NCI-H2171 treated with DMSO at 0.1 percent for 48 hours (cell line): ENCODE measurements around the gene HDAC4.

ENCODE experiments used
- DNase-seq: peaks from one replicate; lab custom pipeline; 2025; lab: John Stamatoyannopoulos, UW

Gene HDAC4

GRCh38 chr2:239065537-239065936, 335.3 kb downstream of the HDAC4 start:
- DNase-seq: no peak

- no peak for DNase-seq
Observed at GRCh38 chr2:239064891-239065290, 335.9 kb downstream of the HDAC4 start.

GRCh38 chr2:239064253-239064652, 336.6 kb downstream of the HDAC4 start:
- no peak for DNase-seq

GRCh38 chr2:239062743-239063142, 338.1 kb downstream of the HDAC4 start:
- DNase-seq: no peak

DNA sequence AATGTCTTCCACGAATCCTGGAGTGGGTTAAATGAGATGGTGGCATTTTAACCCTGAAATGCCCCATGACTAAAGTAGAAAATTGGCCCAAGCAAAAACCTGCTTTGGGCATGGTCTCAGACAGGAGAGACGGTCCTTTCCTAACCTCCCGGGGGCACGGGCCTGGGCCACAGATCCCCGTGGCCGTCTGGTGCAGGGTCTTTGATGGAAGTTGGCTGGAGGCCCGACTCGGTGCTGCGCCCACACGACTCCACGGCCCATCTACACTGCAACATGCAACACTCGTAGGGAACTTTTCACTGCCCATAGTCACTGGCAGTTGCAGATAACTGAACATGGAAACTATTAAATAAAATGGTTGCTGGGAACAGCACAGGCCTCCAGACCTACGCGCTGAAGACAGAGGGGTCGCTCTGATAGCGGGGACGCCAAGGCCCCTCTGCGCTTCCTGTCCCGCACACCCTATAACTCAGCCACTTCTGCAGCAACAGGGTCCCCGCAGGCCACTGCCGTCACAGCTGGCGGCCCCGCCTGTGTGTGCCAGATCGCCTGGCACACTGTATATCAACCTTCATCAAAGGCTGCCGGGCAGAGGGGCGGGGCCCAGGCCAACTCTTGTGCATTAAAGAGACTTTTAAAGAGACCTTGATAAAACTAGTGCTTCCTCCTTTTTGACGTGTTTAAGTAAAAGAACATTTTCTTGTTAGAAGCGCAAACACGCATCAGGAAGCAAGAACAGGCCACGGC, 338.8 kb downstream of the HDAC4 start:
- no peak for DNase-seq

GRCh38 chr2:239061121-239061666, 339.6 kb downstream of the HDAC4 start:
- no peak for DNase-seq

DNA sequence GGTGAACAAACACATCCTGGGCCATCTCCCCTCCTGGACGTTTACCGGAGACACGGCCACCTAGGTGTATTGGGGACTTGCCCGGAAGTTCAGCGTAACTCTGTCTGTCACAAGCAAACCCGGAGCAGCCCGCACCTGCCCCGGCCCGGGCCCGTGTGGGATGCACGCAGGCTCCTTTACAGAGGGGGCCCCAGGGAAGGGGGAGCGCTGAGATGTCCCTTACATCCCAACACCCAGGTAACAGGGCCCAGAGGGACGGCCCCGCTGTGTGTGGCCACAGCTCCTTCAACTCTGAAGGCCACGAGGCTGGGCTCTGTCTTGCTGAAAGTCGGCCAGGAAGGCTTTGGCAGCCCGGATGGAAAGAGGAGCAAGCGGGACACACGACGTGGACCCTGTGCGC, 340.1 kb downstream of the HDAC4 start:
- DNase-seq: no peak

DNA sequence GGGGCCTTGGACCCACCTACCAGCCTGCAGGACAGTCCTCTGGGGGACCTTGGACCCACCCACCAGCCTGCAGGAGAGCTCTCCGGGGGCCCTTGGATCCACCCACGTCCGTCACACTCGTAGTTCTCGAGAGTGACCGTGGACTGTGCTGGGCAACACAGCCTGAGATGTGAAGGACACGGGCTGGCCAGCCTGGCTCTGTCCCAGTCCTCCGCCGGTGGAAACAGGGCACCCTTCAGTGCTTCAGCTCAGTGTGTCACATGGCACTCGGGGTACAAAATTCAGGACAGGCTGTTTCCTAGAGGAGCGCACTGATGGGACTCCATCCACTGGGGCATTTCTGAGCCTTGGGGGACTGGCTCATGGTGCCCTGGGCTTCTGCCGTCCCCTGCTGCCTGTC, 341.0 kb downstream of the HDAC4 start:
- DNase-seq: no peak

DNA sequence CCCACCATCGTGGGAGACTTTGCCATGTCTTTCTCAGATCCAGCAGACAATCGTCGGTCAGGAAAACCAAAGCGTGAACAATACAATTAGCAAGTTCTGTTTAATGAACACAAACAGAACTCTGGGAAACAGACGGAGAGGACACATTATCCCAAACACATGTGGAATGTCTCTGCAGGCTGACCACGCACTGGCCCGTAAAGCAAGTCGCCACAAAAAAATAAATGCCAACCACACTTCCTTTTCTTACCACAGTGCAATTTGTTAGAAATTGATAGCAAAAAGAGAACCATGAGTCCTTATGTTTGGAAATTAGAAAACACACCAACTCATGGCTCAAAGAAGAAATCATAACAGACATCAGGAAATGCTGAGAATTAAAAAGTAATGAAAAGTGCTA, 342.1 kb downstream of the HDAC4 start:
- no peak for DNase-seq

DNA sequence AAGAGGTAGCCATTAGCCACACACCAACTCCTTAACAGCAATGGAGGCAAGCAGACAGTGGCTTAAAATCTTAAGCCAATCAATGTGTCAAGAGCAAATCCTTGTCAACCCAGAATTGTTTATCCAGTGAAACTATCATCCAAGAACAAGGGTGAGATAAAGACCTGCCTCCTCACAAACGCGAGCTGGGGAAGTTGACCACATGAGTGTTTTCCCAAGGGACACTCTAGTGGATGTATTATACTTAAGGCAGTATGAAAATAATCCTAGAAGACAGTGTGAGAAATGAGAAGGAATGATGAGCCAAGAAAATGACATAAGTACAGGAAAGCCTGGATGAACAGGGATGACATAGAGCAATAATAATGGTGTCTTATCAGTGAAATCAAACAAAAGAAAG, 343.3 kb downstream of the HDAC4 start:
- DNase-seq: no peak

GRCh38 chr2:239056611-239057010, 344.2 kb downstream of the HDAC4 start:
- DNase-seq: no peak

DNA sequence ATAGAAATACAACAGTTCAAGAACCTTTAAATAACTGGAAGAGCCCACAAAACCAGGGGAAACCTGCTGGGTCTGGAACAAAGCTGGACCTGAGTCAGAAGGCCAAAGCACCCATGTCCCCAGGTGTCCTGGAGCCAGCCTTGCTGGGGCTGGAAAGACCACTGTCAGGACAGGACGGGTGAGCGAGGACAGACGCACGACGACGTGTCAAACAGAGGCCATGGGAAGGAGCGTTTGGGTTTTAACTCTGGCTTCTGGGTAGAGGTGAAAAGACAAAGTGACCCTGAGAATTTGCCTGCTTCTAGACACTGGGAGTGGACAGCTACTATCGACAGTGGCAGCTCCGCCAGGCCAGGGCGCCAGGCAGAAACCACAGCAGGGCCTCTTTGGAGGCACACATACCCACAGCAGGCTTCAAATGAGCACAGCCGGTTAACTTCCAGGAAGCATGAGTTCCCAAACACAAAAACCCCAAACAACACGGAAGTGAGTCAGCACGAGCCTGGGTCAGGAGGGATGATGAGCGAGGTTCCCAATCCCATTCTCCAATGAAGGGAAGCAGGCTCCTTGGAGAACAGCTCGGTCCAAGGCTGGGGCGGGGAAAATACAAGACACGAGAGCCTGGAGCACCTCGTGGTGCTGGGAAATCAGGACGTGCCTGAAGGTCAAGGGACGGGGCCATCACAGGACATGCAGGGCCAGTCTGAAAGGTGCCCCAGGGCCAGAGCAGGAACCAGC, 344.9 kb downstream of the HDAC4 start:
- no peak for DNase-seq

DNA sequence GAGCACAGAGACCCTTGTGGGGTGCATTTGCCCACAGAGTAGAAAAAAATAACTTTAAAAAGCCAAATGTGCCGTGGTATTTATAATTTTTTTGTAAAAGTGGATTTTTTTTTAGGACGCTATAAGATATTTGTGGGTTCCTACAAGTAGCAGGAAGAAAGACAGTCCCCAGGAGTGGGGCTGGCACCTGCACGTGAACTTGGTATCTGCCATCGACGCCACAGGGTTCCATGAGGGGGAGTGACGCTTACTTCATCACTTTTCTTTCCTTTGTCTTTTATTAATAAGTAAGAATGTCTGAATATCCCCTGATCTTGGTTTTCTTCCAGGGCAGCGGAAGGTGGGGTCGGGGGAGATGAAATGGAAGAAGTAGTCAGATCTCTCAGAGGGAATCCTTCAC, 345.9 kb downstream of the HDAC4 start:
- DNase-seq: no peak

- DNase-seq: no peak
Observed at GRCh38 chr2:239053801-239054503, 346.9 kb downstream of the HDAC4 start.

GRCh38 chr2:239052798-239053665, 347.8 kb downstream of the HDAC4 start:
- DNase-seq: no peak

GRCh38 chr2:239051891-239052445, 348.9 kb downstream of the HDAC4 start:
- DNase-seq: no peak

DNA sequence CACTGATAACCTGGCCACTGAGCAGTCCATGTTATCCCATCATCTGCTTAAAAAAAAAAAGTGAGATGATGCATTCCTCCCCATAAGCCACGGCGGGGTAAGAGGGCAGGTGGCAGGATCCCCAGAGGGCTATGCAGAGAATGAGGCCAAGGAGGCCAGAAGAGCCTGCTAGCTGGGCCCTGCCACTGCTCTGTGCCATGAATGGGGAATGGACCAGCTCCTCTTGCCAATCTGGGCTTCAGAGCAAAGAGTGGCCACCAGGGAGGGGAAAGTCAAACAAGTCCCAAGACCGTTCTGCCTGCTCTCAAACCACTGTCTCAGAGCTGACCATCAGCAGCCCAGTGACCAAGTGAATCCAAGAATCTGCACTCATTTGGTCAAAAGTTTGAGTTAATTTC, 350.6 kb downstream of the HDAC4 start:
- DNase-seq: no peak

DNA sequence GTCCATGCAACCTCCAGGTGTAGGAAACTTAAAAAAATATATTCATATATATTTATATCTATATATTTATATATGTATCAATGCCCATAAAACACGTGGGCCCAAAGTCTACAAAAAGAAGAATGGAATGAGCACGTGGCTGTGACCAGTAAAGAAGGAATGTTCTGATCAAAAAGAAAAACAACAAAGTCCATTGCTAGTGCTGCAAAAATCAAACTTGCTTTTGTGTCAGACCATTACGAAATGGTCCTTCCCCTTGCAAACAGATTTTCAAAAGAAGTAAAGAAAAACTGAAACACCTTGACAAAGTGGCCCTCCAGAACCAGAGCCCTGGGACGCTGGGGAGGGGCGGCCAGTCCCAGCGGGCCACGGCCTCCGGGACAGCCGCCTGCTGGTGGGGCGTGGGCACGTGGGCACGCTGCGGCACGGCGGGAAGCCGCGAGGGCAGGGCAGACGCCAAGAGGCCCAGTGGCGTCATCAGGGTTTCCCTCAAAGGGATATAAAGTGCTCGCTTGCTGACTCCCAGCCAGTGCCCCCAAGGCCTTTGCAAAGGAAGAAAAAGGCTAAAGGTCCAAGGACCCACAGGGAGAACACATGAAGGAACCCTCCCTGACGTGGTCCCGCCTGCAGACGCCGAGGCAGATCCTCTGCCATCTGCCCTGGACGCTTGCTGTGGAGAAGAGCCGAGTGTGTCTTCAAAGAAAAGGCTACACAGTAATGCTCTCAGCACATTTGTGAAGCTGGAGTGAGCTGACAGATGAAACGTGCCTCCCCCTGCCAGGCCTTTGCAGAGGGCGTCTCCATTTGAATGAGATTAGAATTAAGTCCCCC, 351.2 kb downstream of the HDAC4 start:
- no peak for DNase-seq

GRCh38 chr2:239048736-239049135, 352.1 kb downstream of the HDAC4 start:
- no peak for DNase-seq

- no peak for DNase-seq
Observed at GRCh38 chr2:239047861-239048260, 353.0 kb downstream of the HDAC4 start.

- DNase-seq: no peak
Observed at GRCh38 chr2:239047420-239047819, 353.4 kb downstream of the HDAC4 start.
